Activated naive CD8-positive, alpha-beta T cell (primary cell): ENCODE results near the gene PSME3.
"Not testable (repeated sequence)": the region's sequence is repeated elsewhere in the genome, so short reads cannot be mapped to it uniquely, and the experiment has no call there.

ENCODE experiments used
- H3K27ac Mint-ChIP-seq: one replicate; pipeline ENCODE4 v1.8.0; 2021; ENCODE audit warnings: mixed read lengths
- H3K27me3 Mint-ChIP-seq: one replicate; pipeline ENCODE4 v1.8.0; 2021; ENCODE audit warnings: mixed read lengths
- H3K36me3 Mint-ChIP-seq: one replicate; pipeline ENCODE4 v1.8.0; 2021; ENCODE audit warnings: mixed read lengths
- H3K4me1 Mint-ChIP-seq: one replicate; pipeline ENCODE4 v1.8.0; 2021; ENCODE audit warnings: low read depth, mixed read lengths
- H3K4me3 Mint-ChIP-seq: one replicate; pipeline ENCODE4 v1.8.0; 2021; ENCODE audit warnings: mild to moderate bottlenecking, mixed read lengths
- H3K9me3 Mint-ChIP-seq: one replicate; pipeline ENCODE4 v1.8.0; 2021; ENCODE audit warnings: low read depth, mixed read lengths

PSME3 gene

GRCh38 chr17:42853004-42853403 lies 19.8 kb downstream of the PSME3 start:
- no peak overlapping the region for H3K4me3 Mint-ChIP-seq
- H3K4me1 Mint-ChIP-seq = no peaks in the 10 kb centered on the region
- H3K36me3 Mint-ChIP-seq = no peaks in the 10 kb centered on the region
- no peaks in the 10 kb centered on the region for H3K9me3 Mint-ChIP-seq
- H3K27ac Mint-ChIP-seq = no peak overlapping the region
- no peaks in the 10 kb centered on the region for H3K27me3 Mint-ChIP-seq

GRCh38 chr17:42853597-42853967 lies 20.4 kb downstream of the PSME3 start:
- Mint-ChIP-seq H3K36me3 (no peaks in the 10 kb centered on the region), H3K27ac (no peak overlapping the region), H3K4me3 (no peak overlapping the region), H3K9me3 (no peaks in the 10 kb centered on the region), H3K4me1 (no peaks in the 10 kb centered on the region), H3K27me3 (no peaks in the 10 kb centered on the region)

GRCh38 chr17:42853968-42854790 lies 21.0 kb downstream of the PSME3 start:
- no peaks in the 10 kb centered on the region for H3K9me3 Mint-ChIP-seq
- H3K4me1 Mint-ChIP-seq = no peaks in the 10 kb centered on the region
- no peaks in the 10 kb centered on the region for H3K27me3 Mint-ChIP-seq
- H3K36me3 Mint-ChIP-seq = no peaks in the 10 kb centered on the region
- no peak overlapping the region for H3K4me3 Mint-ChIP-seq
- H3K27ac Mint-ChIP-seq = no peak overlapping the region

- no peak overlapping the region for H3K4me3 Mint-ChIP-seq
- no peak overlapping the region for H3K27ac Mint-ChIP-seq
- H3K36me3 Mint-ChIP-seq = no peaks in the 10 kb centered on the region
- H3K9me3 Mint-ChIP-seq = no peaks in the 10 kb centered on the region
- no peaks in the 10 kb centered on the region for H3K4me1 Mint-ChIP-seq
- no peaks in the 10 kb centered on the region for H3K27me3 Mint-ChIP-seq
These were observed 21.9 kb downstream of the PSME3 start for GRCh38 chr17:42855048-42855596.

GRCh38 chr17:42856093-42856492 lies 22.9 kb downstream of the PSME3 start:
- H3K9me3 Mint-ChIP-seq, H3K4me1 Mint-ChIP-seq, H3K4me3 Mint-ChIP-seq, H3K36me3 Mint-ChIP-seq, H3K27me3 Mint-ChIP-seq, H3K27ac Mint-ChIP-seq: not testable (repeated sequence)

GRCh38 chr17:42856516-42856915 lies 23.3 kb downstream of the PSME3 start:
- not testable (repeated sequence) for H3K36me3 Mint-ChIP-seq

GRCh38 chr17:42857389-42857788 lies 24.2 kb downstream of the PSME3 start:
- H3K27me3 Mint-ChIP-seq = no peaks in the 10 kb centered on the region
- H3K36me3 Mint-ChIP-seq = no peaks in the 10 kb centered on the region
- H3K27ac Mint-ChIP-seq = no peak overlapping the region
- H3K9me3 Mint-ChIP-seq = no peaks in the 10 kb centered on the region
- H3K4me3 Mint-ChIP-seq = no peak overlapping the region
- H3K4me1 Mint-ChIP-seq = no peaks in the 10 kb centered on the region

More at GRCh38 chr17:42856516-42856915, 23.3 kb downstream of the PSME3 start:
- not testable (repeated sequence) for H3K27ac Mint-ChIP-seq, H3K27me3 Mint-ChIP-seq, H3K4me1 Mint-ChIP-seq, H3K9me3 Mint-ChIP-seq, H3K4me3 Mint-ChIP-seq

GRCh38 chr17:42865638-42866094 lies 32.5 kb downstream of the PSME3 start:
- Mint-ChIP-seq H3K36me3 (peaks cover 3% of the 10 kb centered on the region), H3K4me3 (no peak overlapping the region), H3K27me3 (peaks cover 7% of the 10 kb centered on the region), H3K27ac (no peak overlapping the region), H3K9me3 (no peaks in the 10 kb centered on the region), H3K4me1 (no peaks in the 10 kb centered on the region)

- Mint-ChIP-seq H3K36me3 (peaks cover 3% of the 10 kb centered on the region), H3K27ac (no peak overlapping the region), H3K4me3 (no peak overlapping the region), H3K27me3 (peaks cover 7% of the 10 kb centered on the region), H3K4me1 (no peaks in the 10 kb centered on the region), H3K9me3 (no peaks in the 10 kb centered on the region)
These were observed 33.0 kb downstream of the PSME3 start for GRCh38 chr17:42866216-42866615.

GRCh38 chr17:42866631-42867575 lies 33.7 kb downstream of the PSME3 start:
- Mint-ChIP-seq H3K27me3 (peaks cover 9% of the 10 kb centered on the region), H3K36me3 (peaks cover 3% of the 10 kb centered on the region), H3K27ac (no peak overlapping the region)

GRCh38 chr17:42867694-42868261 lies 34.6 kb downstream of the PSME3 start:
- not testable (repeated sequence) for H3K27ac Mint-ChIP-seq, H3K27me3 Mint-ChIP-seq, H3K36me3 Mint-ChIP-seq, H3K4me3 Mint-ChIP-seq, H3K4me1 Mint-ChIP-seq, H3K9me3 Mint-ChIP-seq

More at GRCh38 chr17:42866631-42867575, 33.7 kb downstream of the PSME3 start:
- H3K4me3 Mint-ChIP-seq = no peak overlapping the region
- no peaks in the 10 kb centered on the region for H3K9me3 Mint-ChIP-seq
- no peaks in the 10 kb centered on the region for H3K4me1 Mint-ChIP-seq

GRCh38 chr17:42868338-42868737 lies 35.1 kb downstream of the PSME3 start:
- H3K27me3 Mint-ChIP-seq = peaks cover 8% of the 10 kb centered on the region
- H3K4me3 Mint-ChIP-seq = no peak overlapping the region
- H3K27ac Mint-ChIP-seq = no peak overlapping the region
- no peaks in the 10 kb centered on the region for H3K9me3 Mint-ChIP-seq
- H3K36me3 Mint-ChIP-seq = peaks cover 3% of the 10 kb centered on the region
- H3K4me1 Mint-ChIP-seq = no peaks in the 10 kb centered on the region

- Mint-ChIP-seq H3K9me3 (no peaks in the 10 kb centered on the region), H3K4me3 (no peak overlapping the region), H3K27ac (no peak overlapping the region), H3K27me3 (peaks cover 8% of the 10 kb centered on the region), H3K36me3 (peaks cover 3% of the 10 kb centered on the region), H3K4me1 (no peaks in the 10 kb centered on the region)
These were observed 38.5 kb downstream of the PSME3 start for GRCh38 chr17:42871647-42872046.

- no peaks in the 10 kb centered on the region for H3K4me1 Mint-ChIP-seq
- no peak overlapping the region for H3K4me3 Mint-ChIP-seq
- H3K27me3 Mint-ChIP-seq = peaks cover 7% of the 10 kb centered on the region
- H3K27ac Mint-ChIP-seq = no peak overlapping the region
- peaks cover 3% of the 10 kb centered on the region for H3K36me3 Mint-ChIP-seq
- H3K9me3 Mint-ChIP-seq = no peaks in the 10 kb centered on the region
These were observed 39.2 kb downstream of the PSME3 start for GRCh38 chr17:42872251-42872965.
